Head of caudate nucleus (tissue), 42 donors: ENCODE measurements around the gene ESR2.
"Not testable (repeated sequence)": the region's sequence is repeated elsewhere in the genome, so short reads cannot be mapped to it uniquely, and the experiment has no call there.

Experiments
- DNase-seq, 42 donors: peaks; one replicate each; pipeline versions ENCODE4 v3.0.0 to v3.0.0-alpha.2; 2020 to 2021; ENCODE audit warnings: mixed read lengths in 7 of 42
- intact Hi-C: fragments of 100-400 bp; cut with DNase I; formaldehyde crosslinking; loops from one replicate; pipeline ENCODE4 v1.15.0; 2022

The ESR2 gene

GRCh38 chr14:64293976-64294671 is at the start of gene ESR2:
Gene ESR2, minus strand, starts transcription at chr14:64294371. Its CDS starts 11,386 bp downstream, at chr14:64282985.
- peak in 10 of 42 donors; percentile 1 to 44 (median 12) for DNase-seq
- intact Hi-C loops: no loop called here

- intact Hi-C loops: loop anchor here (10.0 kb wide), 2 partner anchors 134 to 164 kb away; partner anchors contain the start of genes ZBTB1 and ZBTB25
Observed at GRCh38 chr14:64340560-64341196, 46.5 kb upstream of the ESR2 start.

GRCh38 chr14:64338616-64339316 is 44.6 kb upstream of the ESR2 start:
- DNase-seq: peak; percentile 82 to 99 (median 95)
- intact Hi-C loops: loop anchor here (2.0 kb wide), 1 partner anchor 50 kb away; the partner anchor contains the start of gene MTHFD1

More at GRCh38 chr14:64340560-64341196, 46.5 kb upstream of the ESR2 start:
- no peak for DNase-seq

- intact Hi-C loops: loop anchor here (2.0 kb wide), 1 partner anchor 51 kb away; the partner anchor contains the start of gene MTHFD1
- DNase-seq: peak in 41 of 42 donors; percentile 6 to 76 (median 48)
Observed at GRCh38 chr14:64337888-64338615, 43.9 kb upstream of the ESR2 start.

- intact Hi-C loops: no loop called here
Observed at GRCh38 chr14:64329149-64329548, 35.0 kb upstream of the ESR2 start.

GRCh38 chr14:64326502-64326901 is 32.3 kb upstream of the ESR2 start:
- intact Hi-C loops: no loop called here
- DNase-seq: no peak

More at GRCh38 chr14:64329149-64329548, 35.0 kb upstream of the ESR2 start:
- no peak for DNase-seq

GRCh38 chr14:64324895-64325294 is 30.7 kb upstream of the ESR2 start:
- DNase-seq: no peak
- intact Hi-C loops: no loop called here

- no peak for DNase-seq
Observed at GRCh38 chr14:64324461-64324860, 30.3 kb upstream of the ESR2 start.

GRCh38 chr14:64320362-64320761 is 26.2 kb upstream of the ESR2 start:
- DNase-seq, intact Hi-C loops: not testable (repeated sequence)

More at GRCh38 chr14:64324461-64324860, 30.3 kb upstream of the ESR2 start:
- intact Hi-C loops: no loop called here

GRCh38 chr14:64318695-64319094 is 24.5 kb upstream of the ESR2 start:
- DNase-seq, intact Hi-C loops: not testable (repeated sequence)

GRCh38 chr14:64303471-64303917 is 9.3 kb upstream of the ESR2 start:
- intact Hi-C loops: loop anchor here (5.0 kb wide), 1 partner anchor 506 kb away; no protein-coding TSS in a partner anchor
- no peak for DNase-seq

- DNase-seq: no peak
- intact Hi-C loops: no loop called here
Observed at GRCh38 chr14:64298773-64299172, 4.6 kb upstream of the ESR2 start.

- DNase-seq: peak in 7 of 42 donors; percentile 21 to 36 (median 28)
- intact Hi-C loops: no loop called here
Observed at GRCh38 chr14:64296561-64296960, 2.4 kb upstream of the ESR2 start.

- peak; percentile 17 to 84 (median 62) for DNase-seq
- intact Hi-C loops: no loop called here
Observed at GRCh38 chr14:64294672-64295413, 672 bp upstream of the ESR2 start.

- DNase-seq: no peak
- intact Hi-C loops: no loop called here
Observed at GRCh38 chr14:64292197-64292596, 2.0 kb downstream of the ESR2 start.

GRCh38 chr14:64289571-64289970 is 4.6 kb downstream of the ESR2 start:
- intact Hi-C loops: no loop called here
- DNase-seq: no peak

- intact Hi-C loops: no loop called here
- DNase-seq: no peak
Observed at GRCh38 chr14:64281805-64282204, 12.4 kb downstream of the ESR2 start.
